ENCODE data around the gene SMARCA4.

DNA sequence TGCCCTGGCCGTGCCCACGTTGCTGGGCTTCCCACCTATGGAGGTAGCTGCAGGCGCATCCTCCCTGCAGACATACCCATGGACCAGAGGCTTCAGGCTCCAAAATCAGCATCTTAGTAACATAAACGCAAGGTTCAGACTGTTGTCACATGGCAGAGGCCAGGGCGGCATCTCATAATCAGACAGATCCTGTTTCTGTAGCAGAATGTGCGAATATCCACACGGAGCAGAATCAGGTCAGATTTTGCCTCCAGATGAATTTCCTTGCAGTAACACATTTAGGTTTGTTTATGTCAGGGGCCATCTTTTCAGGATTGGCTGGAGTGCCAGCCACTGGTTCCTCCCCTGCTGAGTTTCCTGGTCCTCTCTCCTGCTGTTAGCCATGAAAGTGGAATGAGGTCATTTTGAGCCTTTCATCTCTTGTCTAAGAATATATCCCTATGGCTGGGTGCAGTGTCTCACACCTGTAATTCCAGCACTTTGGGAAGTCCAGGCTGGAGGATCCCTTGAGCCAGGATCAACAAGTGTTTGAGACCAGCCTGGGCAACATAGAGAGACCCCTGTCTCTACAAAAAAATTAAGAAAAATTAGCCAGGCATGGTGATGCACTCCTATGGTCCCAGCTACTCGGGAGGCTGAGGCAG is 20.5 kb downstream of the SMARCA4 start:
- TF ChIP-seq CTCF (tag by site-specific recombination; IDR thresholded peaks at IDR 0.05) = no peak
- 0 out of 2 replicates have a peak, but pooled peaks have one; percentile 52 for TF ChIP-seq TCF7L2 (IDR thresholded peaks at IDR 0.05; ENCODE audit: borderline replicate concordance, low read depth, low read length)
- TF ChIP-seq SETDB1 (IDR thresholded peaks at IDR 0.05; ENCODE audit: insufficient read length, low read length) = no peak

Measured in HEK293 (cell line).